Measurements from ENCODE around the gene TAS2R20. TPM values are rescaled to one million over a fixed set of nuclear protein-coding genes. Genes with fewer than 3 reads are reported as not detected.

The TAS2R20 gene
- total RNA-seq, 2 donors from 2014 or later = 0.24 to 0.33 TPM

DNA sequence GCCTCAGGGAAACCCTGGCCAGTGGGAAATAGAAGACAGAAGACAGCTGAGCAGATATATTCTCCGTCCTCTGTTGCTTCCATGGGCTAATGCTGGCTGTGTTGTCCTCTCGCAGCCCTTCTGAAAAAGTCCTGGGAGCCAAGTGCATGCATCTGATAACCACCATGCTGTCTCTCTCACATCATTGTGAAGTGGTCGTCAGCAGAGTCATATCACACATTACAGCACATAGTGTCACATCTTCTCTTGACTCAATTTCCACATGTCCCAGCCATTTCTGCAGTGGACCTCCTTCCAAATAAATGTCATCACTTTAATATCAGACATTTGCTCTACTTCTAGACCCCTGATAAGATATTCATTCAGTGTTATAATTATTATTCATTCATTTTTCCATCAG is 3.8 kb downstream of the TAS2R20 start:
- H3K27me3 ChIP-seq = no peaks in the 10 kb centered on the region
- DNase-seq (ENCODE audit: low spot score) = no peak
- no peak overlapping the region for H3K4me3 ChIP-seq
- H3K27ac ChIP-seq = no peak overlapping the region
- TF ChIP-seq, protein P1, sequence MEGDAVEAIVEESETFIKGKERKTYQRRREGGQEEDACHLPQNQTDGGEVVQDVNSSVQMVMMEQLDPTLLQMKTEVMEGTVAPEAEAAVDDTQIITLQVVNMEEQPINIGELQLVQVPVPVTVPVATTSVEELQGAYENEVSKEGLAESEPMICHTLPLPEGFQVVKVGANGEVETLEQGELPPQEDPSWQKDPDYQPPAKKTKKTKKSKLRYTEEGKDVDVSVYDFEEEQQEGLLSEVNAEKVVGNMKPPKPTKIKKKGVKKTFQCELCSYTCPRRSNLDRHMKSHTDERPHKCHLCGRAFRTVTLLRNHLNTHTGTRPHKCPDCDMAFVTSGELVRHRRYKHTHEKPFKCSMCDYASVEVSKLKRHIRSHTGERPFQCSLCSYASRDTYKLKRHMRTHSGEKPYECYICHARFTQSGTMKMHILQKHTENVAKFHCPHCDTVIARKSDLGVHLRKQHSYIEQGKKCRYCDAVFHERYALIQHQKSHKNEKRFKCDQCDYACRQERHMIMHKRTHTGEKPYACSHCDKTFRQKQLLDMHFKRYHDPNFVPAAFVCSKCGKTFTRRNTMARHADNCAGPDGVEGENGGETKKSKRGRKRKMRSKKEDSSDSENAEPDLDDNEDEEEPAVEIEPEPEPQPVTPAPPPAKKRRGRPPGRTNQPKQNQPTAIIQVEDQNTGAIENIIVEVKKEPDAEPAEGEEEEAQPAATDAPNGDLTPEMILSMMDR (IDR thresholded peaks at IDR 0.05) = no peak
- no peaks in the 10 kb centered on the region for H3K4me1 ChIP-seq
- H3K9me3 ChIP-seq = no peaks in the 10 kb centered on the region
- H3K36me3 ChIP-seq = no peaks in the 10 kb centered on the region

DNA sequence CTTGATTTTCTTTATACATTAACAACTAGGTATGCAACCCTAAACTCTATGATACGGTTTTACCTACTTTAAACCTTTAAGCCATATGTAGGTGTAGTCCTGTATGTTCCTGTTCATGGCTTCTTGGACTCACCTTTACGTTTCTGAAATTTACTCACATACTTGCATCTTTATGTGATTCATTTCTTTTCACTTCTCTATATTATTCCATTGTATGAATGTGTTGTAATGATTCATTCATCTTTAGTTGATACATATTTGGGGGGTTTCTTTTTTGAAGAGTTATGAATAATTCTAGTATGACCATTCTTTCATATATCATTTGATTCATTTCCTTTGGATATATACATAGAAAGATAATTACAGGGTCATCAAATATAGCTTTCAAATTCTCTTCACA is 9.0 kb downstream of the TAS2R20 start:
- H3K27ac ChIP-seq = no peak overlapping the region
- H3K9me3 ChIP-seq = no peaks in the 10 kb centered on the region
- TF ChIP-seq, protein P1 (IDR thresholded peaks at IDR 0.05) = no peak
- no peaks in the 10 kb centered on the region for H3K4me1 ChIP-seq
- no peak for DNase-seq (ENCODE audit: low spot score)
- H3K4me3 ChIP-seq = no peak overlapping the region
- H3K36me3 ChIP-seq = no peaks in the 10 kb centered on the region
- no peaks in the 10 kb centered on the region for H3K27me3 ChIP-seq

- H3K9me3 ChIP-seq = no peaks in the 10 kb centered on the region
- no peaks in the 10 kb centered on the region for H3K4me1 ChIP-seq
- no peak within 1 kb of the TSS for H3K4me3 ChIP-seq
- H3K27me3 ChIP-seq = no peaks in the 10 kb centered on the region
- TF ChIP-seq, protein P1 (IDR thresholded peaks at IDR 0.05) = no peak
- no peak within 1 kb of the TSS for H3K27ac ChIP-seq
- no peak for DNase-seq (ENCODE audit: low spot score)
- H3K36me3 ChIP-seq = no peaks in the 10 kb centered on the region
These were observed 11.3 kb downstream of the TAS2R20 start, which contains the start of gene TAS2R50 for GRCh38 chr12:10986812-10987211. TSS of gene TAS2R50 (minus strand) at chr12:10986912. CDS start at chr12:10986860, 52 bp downstream.

GRCh38 chr12:10982244-10982643 is 15.9 kb downstream of the TAS2R20 start:
- Histone ChIP-seq H3K4me3 (no peak overlapping the region), H3K4me1 (no peaks in the 10 kb centered on the region), H3K27me3 (no peaks in the 10 kb centered on the region), H3K9me3 (no peaks in the 10 kb centered on the region), H3K27ac (no peak overlapping the region), H3K36me3 (no peaks in the 10 kb centered on the region)
- DNase-seq (ENCODE audit: low spot score) = no peak
- TF ChIP-seq, protein P1 (IDR thresholded peaks at IDR 0.05) = no peak

- DNase-seq (ENCODE audit: low spot score) = no peak
- Histone ChIP-seq H3K4me3 (no peak overlapping the region), H3K9me3 (no peaks in the 10 kb centered on the region), H3K27me3 (no peaks in the 10 kb centered on the region), H3K4me1 (no peaks in the 10 kb centered on the region), H3K36me3 (no peaks in the 10 kb centered on the region), H3K27ac (no peak overlapping the region)
- TF ChIP-seq, protein P1 (IDR thresholded peaks at IDR 0.05) = no peak
These were observed 23.1 kb downstream of the TAS2R20 start for GRCh38 chr12:10974965-10975364.

DNA sequence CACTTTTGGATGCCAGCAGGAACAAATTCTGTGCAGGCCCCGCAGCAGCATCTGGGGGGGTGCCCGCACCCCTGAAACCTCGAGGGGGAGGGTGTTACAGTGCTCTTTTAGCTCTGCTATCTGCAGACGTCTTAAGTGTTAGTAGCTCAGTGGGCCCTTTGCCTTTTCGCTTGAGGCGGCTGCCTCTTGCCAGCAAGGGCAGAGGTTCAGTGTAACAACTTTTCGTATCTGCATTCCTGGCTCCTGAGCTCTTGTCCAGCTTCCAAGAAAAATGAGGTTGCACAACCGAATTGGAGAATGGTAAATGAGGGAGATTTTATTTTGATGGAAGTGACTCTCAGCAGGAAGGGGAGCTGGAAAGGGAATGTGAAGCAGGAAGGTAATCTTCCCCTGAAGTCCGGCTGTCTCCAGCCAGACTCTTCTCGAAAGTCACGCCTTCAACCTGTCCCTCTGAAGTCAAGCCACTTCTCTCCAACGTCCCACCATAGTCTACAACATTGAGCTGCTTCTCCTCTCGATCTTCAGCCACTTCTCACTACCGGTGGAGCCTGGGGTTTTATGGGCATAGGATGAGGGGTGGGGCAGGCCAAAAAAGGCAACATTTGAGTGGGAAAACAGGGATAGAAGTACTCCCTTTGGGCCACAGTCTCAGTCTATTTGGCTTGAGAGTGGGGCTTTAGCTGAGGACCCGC is 29.2 kb downstream of the TAS2R20 start:
- TF ChIP-seq, protein P1 (IDR thresholded peaks at IDR 0.05) = no peak
- Histone ChIP-seq H3K36me3 (no peaks in the 10 kb centered on the region), H3K27me3 (no peaks in the 10 kb centered on the region), H3K4me1 (peaks cover 0 to 10% of the 10 kb centered on the region in 2 donors), H3K27ac (no peak overlapping the region), H3K4me3 (no peak overlapping the region), H3K9me3 (no peaks in the 10 kb centered on the region)
- DNase-seq (ENCODE audit: low spot score) = peak; percentile 68

Measured in right atrium auricular region (tissue), 2 donors.